PC-3 (cell line): ENCODE results near the gene LIN54. TPM values are rescaled to one million over a fixed set of nuclear protein-coding genes. Genes with fewer than 3 reads are reported as not detected.
A peak's percentile ranks its signal among the peaks of the same experiment; 100 is the strongest.

Experiments used
- ATAC-seq: fragments of 200-7000 bp; cut with Tn5 transposase; 2 replicates; pipeline ENCODE4 v1.9.1; 2020; ENCODE audit warnings: mild to moderate bottlenecking, moderate library complexity
- BruUV-seq: library from RNA; stranded (reverse); fragments of 400-500 nt; replicated peaks from 2 replicates; lab custom pipeline; 2021; lab: Mats Ljungman, UMichigan
- CTCF ChIA-PET: fragments of 300-600 bp; sonication (Branson Sonifier 250); formaldehyde crosslinking; loops from one replicate; lab custom pipeline; 2022; ENCODE audit warnings: antibody characterized with exemption; lab: Charles Lee
- POLR2A ChIA-PET: fragments of 300-600 bp; sonication (Branson Sonifier 250); formaldehyde crosslinking; loops from one replicate; lab custom pipeline; 2022; ENCODE audit warnings: antibody characterized with exemption; ENCODE audit not compliant: unreplicated experiment; lab: Charles Lee
- DNase-seq: peaks from one replicate; pipeline ENCODE4 v3.0.0-alpha.2; 2015
- H2AFZ ChIP-seq: fragments of 300-600 bp; sonication (generic); 2 replicates; pipeline ENCODE4 v1.6.0; 2016; ENCODE audit warnings: antibody characterized with exemption, low read length
- H3F3A ChIP-seq: fragments of 300-600 bp; sonication (generic); one replicate; pipeline ENCODE4 v1.6.0; 2017; ENCODE audit warnings: antibody characterized with exemption, low read length, control low read depth, mild to moderate bottlenecking; ENCODE audit not compliant: unreplicated experiment
- H3K27ac ChIP-seq: fragments of 300-600 bp; sonication (generic); 2 replicates; pipeline ENCODE4 v1.5.1; 2016; ENCODE audit warnings: mild to moderate bottlenecking, low read length
- H3K27me3 ChIP-seq: fragments of 300-600 bp; sonication (generic); 2 replicates; pipeline ENCODE4 v1.6.1; 2016; ENCODE audit warnings: low read length, mixed read lengths
- H3K36me3 ChIP-seq: fragments of 300-600 bp; sonication (generic); 2 replicates; pipeline ENCODE4 v1.6.1; 2016; ENCODE audit warnings: low read depth, mixed run types, low read length, mixed read lengths
- H3K4me1 ChIP-seq: fragments of 300-600 bp; sonication (generic); 2 replicates; pipeline ENCODE4 v1.5.1; 2016; ENCODE audit warnings: low read length; ENCODE audit not compliant: insufficient read depth
- H3K4me2 ChIP-seq: fragments of 300-600 bp; sonication (generic); 2 replicates; pipeline ENCODE4 v1.6.0; 2016; ENCODE audit warnings: low read length
- H3K4me3 ChIP-seq: fragments of 300-600 bp; sonication (generic); 2 replicates; pipeline ENCODE4 v1.5.1; 2016; ENCODE audit warnings: mild to moderate bottlenecking, low read length, mixed read lengths
- H3K79me2 ChIP-seq: fragments of 300-600 bp; sonication (generic); 2 replicates; pipeline ENCODE4 v1.6.1; 2017; ENCODE audit warnings: low read length, mixed read lengths
- H3K9ac ChIP-seq: fragments of 300-600 bp; sonication (generic); 2 replicates; pipeline ENCODE4 v1.6.0; 2016; ENCODE audit warnings: mild to moderate bottlenecking, low read length
- H3K9me2 ChIP-seq: fragments of 300-600 bp; sonication (generic); replicated peaks from 2 replicates; pipeline ENCODE4 v1.6.1; 2016; ENCODE audit warnings: mixed run types, low read length, mixed read lengths
- H3K9me3 ChIP-seq: fragments of 300-600 bp; sonication (generic); 2 replicates; pipeline ENCODE4 v1.6.1; 2016; ENCODE audit warnings: low read length, mixed read lengths
- H4K20me1 ChIP-seq: fragments of 300-600 bp; sonication (generic); 2 replicates; pipeline ENCODE4 v1.6.1; 2016; ENCODE audit warnings: low read length, mixed read lengths
- EZH2 ChIP-seq: fragments of 300-600 bp; sonication (generic); IDR thresholded peaks from one replicate; pipeline ENCODE4 v1.6.1; 2017; ENCODE audit warnings: antibody characterized with exemption, mild to moderate bottlenecking, low read length; ENCODE audit not compliant: unreplicated experiment
- EZH2phosphoT487 ChIP-seq: fragments of 300-600 bp; sonication (generic); IDR thresholded peaks from 2 replicates; pipeline ENCODE4 v1.6.1; 2018; ENCODE audit warnings: mild to moderate bottlenecking, antibody characterized with exemption, low read length, borderline replicate concordance
- intact Hi-C: fragments of 100-400 bp; cut with micrococcal nuclease; formaldehyde crosslinking; loops from 2 replicates; pipeline ENCODE4 v1.9.0; 2023
- total RNA-seq: library from RNA; depleted of rRNA; stranded (reverse); fragments of >200 nt; gene quantifications from 2 replicates; pipeline ENCODE4 v1.2.3, GENCODE V29; 2014
- TF ChIP-seq, protein P1 (sequence below): fragments of 300-600 bp; sonication (generic); conservative IDR thresholded peaks from 2 replicates; pipeline ENCODE4 v1.5.1; 2017; ENCODE audit warnings: antibody characterized with exemption, low read depth, mild to moderate bottlenecking, low read length

Gene LIN54
- total RNA-seq, 1 experiment from 2014 or later = 15.9 TPM

DNA sequence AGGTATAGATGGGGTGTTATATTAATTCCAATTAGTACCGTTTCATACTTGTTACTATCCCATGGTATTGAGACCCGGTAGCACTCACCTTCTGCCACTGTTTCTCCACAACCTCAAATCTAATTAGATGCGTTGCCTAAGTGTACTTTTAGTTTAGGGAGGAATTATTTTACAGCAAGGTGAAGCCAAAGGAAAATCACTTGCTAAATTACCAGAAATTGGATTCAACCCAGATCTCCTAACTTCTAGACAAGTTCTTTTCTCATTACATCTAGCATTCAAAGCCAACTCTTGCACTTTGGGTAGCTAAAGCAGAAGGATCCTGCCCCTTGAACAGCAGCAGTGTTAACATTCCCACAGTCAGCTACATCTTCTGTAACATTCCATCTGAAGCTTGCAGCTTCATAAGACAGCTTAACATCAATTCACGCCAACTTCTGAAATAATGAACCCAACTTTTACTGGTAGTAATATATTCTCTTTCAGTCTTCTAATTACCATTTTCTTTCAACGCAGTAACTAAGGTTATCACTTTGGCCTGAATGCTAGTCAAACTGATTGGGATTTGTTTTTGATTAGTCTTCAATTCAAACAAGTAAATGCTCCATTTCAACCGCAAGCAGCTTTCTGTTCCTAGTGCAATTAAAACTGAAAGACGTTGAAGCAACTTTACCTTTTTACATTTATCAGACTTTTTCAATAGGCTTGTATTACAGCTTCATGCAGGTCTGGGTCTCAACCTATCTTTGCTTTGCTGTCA is 118.7 kb downstream of the LIN54 start:
- intact Hi-C loops = no loop called here
- Histone ChIP-seq H3F3A (no peaks in the 10 kb centered on the region), H4K20me1 (peaks cover 23% of the 10 kb centered on the region), H3K4me1 (peaks cover 23% of the 10 kb centered on the region), H2AFZ (peak overlapping the region; percentile 85), H3K4me2 (peak overlapping the region; percentile 94), H3K9ac (peak overlapping the region; percentile 100), H3K36me3 (peaks cover 29% of the 10 kb centered on the region), H3K4me3 (peak overlapping the region; percentile 100), H3K9me3 (no peaks in the 10 kb centered on the region), H3K9me2 (no peaks in the 10 kb centered on the region), H3K27ac (peak overlapping the region; percentile 96), H3K27me3 (no peaks in the 10 kb centered on the region), H3K79me2 (peaks cover 72% of the 10 kb centered on the region)
- TSS peak; percentile 94 for BruUV-seq
- POLR2A ChIA-PET = interaction anchor here (0.6 kb wide), 1 partner anchor 359 kb away, joined by 3 read pairs; no protein-coding TSS in a partner anchor
- DNase-seq (no peak), ATAC-seq (peak; percentile 22)
- CTCF ChIA-PET = no interaction called here
- TF ChIP-seq EZH2phosphoT487 (no peak), EZH2 (no peak)
- TF ChIP-seq, protein P1, sequence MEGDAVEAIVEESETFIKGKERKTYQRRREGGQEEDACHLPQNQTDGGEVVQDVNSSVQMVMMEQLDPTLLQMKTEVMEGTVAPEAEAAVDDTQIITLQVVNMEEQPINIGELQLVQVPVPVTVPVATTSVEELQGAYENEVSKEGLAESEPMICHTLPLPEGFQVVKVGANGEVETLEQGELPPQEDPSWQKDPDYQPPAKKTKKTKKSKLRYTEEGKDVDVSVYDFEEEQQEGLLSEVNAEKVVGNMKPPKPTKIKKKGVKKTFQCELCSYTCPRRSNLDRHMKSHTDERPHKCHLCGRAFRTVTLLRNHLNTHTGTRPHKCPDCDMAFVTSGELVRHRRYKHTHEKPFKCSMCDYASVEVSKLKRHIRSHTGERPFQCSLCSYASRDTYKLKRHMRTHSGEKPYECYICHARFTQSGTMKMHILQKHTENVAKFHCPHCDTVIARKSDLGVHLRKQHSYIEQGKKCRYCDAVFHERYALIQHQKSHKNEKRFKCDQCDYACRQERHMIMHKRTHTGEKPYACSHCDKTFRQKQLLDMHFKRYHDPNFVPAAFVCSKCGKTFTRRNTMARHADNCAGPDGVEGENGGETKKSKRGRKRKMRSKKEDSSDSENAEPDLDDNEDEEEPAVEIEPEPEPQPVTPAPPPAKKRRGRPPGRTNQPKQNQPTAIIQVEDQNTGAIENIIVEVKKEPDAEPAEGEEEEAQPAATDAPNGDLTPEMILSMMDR = no peak

DNA sequence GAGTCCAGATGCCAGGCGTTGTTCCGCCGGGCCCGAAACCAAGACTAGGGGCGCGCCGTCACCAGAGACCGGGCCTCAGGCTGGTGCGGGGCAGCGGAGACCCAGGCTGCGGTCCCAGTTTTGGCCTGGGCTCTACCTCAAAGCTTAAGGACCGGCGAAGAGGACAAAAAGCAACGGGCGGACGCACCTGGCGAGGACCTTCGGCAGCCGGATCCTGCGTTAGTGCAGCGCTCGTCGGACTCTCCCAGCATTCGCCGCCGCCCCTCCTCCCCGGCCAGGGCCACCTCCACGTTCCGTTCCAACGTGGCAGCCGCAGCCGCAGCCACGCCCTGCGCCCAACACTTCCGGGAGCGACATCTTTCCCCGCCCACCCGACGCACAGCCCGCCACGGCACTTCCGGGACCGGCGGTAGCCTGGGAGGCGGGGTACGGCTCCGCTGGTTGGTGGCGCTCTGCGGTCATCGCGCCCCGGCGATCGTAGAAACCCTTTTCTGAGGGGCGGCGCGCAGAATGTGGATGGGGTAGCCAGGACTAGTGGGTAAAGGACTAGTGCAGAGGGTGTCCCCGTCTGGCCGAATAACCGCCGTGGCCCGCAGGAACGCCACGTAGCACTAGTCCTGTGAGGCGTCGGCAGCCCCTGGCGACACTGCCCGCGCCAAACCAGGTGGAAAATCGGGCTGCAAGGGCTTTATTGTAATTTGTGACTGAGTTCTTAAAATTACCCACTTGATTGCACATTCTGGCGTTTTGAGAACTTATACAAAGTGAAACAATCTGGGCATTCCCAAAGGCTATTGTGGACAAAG is 119.5 kb downstream of the LIN54 start, which contains the start of gene SEC31A:
SEC31A (minus strand) TSS at position 253 of the 806 bp plus-strand sequence. CDS start 9,217 bp downstream, outside the sequence.
- no TSS peak for BruUV-seq
- H4K20me1 ChIP-seq = peaks cover 28% of the 10 kb centered on the region
- H3K27ac ChIP-seq = peak within 1 kb of the TSS; percentile 96
- ATAC-seq (peak; percentile 90), DNase-seq (peak; percentile 93)
- CTCF ChIA-PET = no interaction called here
- H3K27me3 ChIP-seq = no peaks in the 10 kb centered on the region
- peak within 1 kb of the TSS; percentile 85 for H2AFZ ChIP-seq
- intact Hi-C loops = no loop called here
- H3K9ac ChIP-seq = peak within 1 kb of the TSS; percentile 100
- H3K79me2 ChIP-seq = peaks cover 72% of the 10 kb centered on the region
- H3K4me3 ChIP-seq = peak within 1 kb of the TSS; percentile 100
- H3K4me2 ChIP-seq = peak within 1 kb of the TSS; percentile 94
- TF ChIP-seq, protein P1 = no peak; the same call in 1 of the 2 replicates
- no peak for TF ChIP-seq EZH2
- no peak for TF ChIP-seq EZH2phosphoT487
- H3K4me1 ChIP-seq = peaks cover 26% of the 10 kb centered on the region
- no peaks in the 10 kb centered on the region for H3K9me3 ChIP-seq
- peaks cover 25% of the 10 kb centered on the region for H3K36me3 ChIP-seq
- no peaks in the 10 kb centered on the region for H3F3A ChIP-seq
- no peaks in the 10 kb centered on the region for H3K9me2 ChIP-seq
- POLR2A ChIA-PET = no interaction called here
